ENCODE results near the gene ADAMTS17. TPM values are rescaled to one million over a fixed set of nuclear protein-coding genes. Genes with fewer than 3 reads are reported as not detected.

The ADAMTS17 gene
- total and polyA plus RNA-seq, 2 experiments from 2014 or later: 3.7 to 4.4 TPM

DNA sequence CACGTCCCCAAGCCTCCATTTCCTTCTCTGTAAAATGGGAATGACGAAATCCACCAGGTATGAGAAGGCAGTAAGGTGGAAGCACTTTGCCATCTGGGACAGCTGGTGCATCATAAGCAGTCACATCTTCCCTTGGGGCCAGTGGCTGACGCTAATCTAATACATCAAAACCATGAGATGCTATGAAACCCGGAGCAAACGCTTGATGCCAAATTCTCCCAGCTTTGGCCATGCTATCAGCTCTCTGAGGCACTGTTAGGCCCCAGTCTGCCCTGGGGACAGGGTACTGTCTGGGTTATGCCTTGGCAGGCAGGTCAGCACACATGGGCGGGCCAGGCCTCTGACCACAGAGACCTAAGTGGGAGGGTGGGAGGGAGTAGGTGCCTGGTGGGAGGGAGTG is 66.1 kb downstream of the ADAMTS17 start:
- Histone ChIP-seq H3K27me3 (no peaks in the 10 kb centered on the region), H3K9me3 (ENCODE audit: low read depth) (peaks cover 5% of the 10 kb centered on the region), H4K20me1 (ENCODE audit: insufficient read depth, poor library complexity, severe bottlenecking) (no peaks in the 10 kb centered on the region), H3K79me2 (no peaks in the 10 kb centered on the region), H2AFZ (no peak overlapping the region), H3K4me1 (ENCODE audit: insufficient read depth) (peaks cover 6% of the 10 kb centered on the region), H3K27ac (no peak overlapping the region), H3K4me3 (no peak overlapping the region), H3K4me2 (no peak overlapping the region), H3K9me2 (replicated peaks; ENCODE audit: insufficient read depth) (no peaks in the 10 kb centered on the region), H3K36me3 (replicated peaks; ENCODE audit: insufficient read depth, low read depth) (no peaks in the 10 kb centered on the region)
- WGBS (ENCODE audit: low lambda C conversion rate, missing lambda C conversion rate): 92% methylated on average over 6 of the region's 6 CpGs
- DNase-seq (ENCODE audit: low spot score): no peak
- TF ChIP-seq, protein P1, sequence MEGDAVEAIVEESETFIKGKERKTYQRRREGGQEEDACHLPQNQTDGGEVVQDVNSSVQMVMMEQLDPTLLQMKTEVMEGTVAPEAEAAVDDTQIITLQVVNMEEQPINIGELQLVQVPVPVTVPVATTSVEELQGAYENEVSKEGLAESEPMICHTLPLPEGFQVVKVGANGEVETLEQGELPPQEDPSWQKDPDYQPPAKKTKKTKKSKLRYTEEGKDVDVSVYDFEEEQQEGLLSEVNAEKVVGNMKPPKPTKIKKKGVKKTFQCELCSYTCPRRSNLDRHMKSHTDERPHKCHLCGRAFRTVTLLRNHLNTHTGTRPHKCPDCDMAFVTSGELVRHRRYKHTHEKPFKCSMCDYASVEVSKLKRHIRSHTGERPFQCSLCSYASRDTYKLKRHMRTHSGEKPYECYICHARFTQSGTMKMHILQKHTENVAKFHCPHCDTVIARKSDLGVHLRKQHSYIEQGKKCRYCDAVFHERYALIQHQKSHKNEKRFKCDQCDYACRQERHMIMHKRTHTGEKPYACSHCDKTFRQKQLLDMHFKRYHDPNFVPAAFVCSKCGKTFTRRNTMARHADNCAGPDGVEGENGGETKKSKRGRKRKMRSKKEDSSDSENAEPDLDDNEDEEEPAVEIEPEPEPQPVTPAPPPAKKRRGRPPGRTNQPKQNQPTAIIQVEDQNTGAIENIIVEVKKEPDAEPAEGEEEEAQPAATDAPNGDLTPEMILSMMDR (IDR thresholded peaks at IDR 0.05; ENCODE audit: poor library complexity): no peak
- TF ChIP-seq EZH2 (IDR thresholded peaks at IDR 0.05; ENCODE audit: borderline replicate concordance) (no peak), EZH2phosphoT487 (IDR thresholded peaks at IDR 0.05; ENCODE audit: low read depth, severe bottlenecking, unreplicated experiment) (no peak)

DNA sequence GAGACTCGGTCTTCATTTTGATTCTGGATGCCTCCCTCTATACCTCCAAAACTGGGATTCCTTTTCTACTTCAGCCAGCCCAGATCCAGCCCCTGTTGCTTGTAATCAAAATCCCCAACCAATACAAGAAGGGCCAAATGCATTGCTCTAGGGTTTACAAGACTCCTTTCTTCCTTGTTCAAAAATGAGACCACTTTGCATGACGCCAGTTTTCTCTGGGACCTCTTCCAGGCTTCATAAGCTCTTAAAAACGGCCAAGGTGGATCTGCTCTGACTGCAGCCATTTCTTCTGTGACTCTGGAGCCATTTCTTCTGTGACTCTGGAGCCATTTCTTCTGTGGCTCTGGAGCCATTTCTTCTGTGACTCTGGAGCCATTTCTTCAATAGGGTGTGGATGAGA is 71.9 kb downstream of the ADAMTS17 start:
- WGBS (ENCODE audit: low lambda C conversion rate, missing lambda C conversion rate): 83% methylated on average over 3 of the region's 3 CpGs
- H2AFZ ChIP-seq: no peak overlapping the region
- no peaks in the 10 kb centered on the region for H3K9me2 ChIP-seq (replicated peaks; ENCODE audit: insufficient read depth)
- H3K4me2 ChIP-seq: no peak overlapping the region
- TF ChIP-seq EZH2 (IDR thresholded peaks at IDR 0.05; ENCODE audit: borderline replicate concordance) (no peak), EZH2phosphoT487 (IDR thresholded peaks at IDR 0.05; ENCODE audit: low read depth, severe bottlenecking, unreplicated experiment) (no peak)
- TF ChIP-seq, protein P1 (IDR thresholded peaks at IDR 0.05; ENCODE audit: poor library complexity): no peak
- H3K4me3 ChIP-seq: no peak overlapping the region
- no peaks in the 10 kb centered on the region for H3K79me2 ChIP-seq
- no peak for DNase-seq (ENCODE audit: low spot score)
- no peaks in the 10 kb centered on the region for H3K4me1 ChIP-seq (ENCODE audit: insufficient read depth)
- no peaks in the 10 kb centered on the region for H3K27me3 ChIP-seq
- no peaks in the 10 kb centered on the region for H3K36me3 ChIP-seq (replicated peaks; ENCODE audit: insufficient read depth, low read depth)
- H3K27ac ChIP-seq: no peak overlapping the region
- H3K9me3 ChIP-seq (ENCODE audit: low read depth): peaks cover 5% of the 10 kb centered on the region
- no peaks in the 10 kb centered on the region for H4K20me1 ChIP-seq (ENCODE audit: insufficient read depth, poor library complexity, severe bottlenecking)

DNA sequence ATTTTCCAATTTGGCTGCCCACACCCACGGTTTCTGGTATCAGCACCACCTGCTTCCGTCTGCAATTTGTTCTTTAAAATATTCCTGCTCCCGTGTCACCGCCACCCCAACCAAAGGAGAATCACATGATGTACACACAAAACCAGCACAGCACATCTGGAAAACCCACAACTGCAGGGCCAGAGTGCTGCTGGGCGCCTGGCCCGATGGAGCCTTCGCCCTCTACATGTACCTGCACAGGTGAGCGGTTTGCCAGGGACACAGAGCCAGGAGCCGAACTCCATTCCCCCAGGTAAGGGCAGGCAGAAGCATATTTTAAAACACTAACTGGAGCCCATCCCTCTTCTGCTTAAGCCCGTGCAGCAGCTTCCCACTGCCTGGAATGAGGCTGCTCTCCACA is 75.6 kb downstream of the ADAMTS17 start:
- H3K4me2 ChIP-seq: no peak overlapping the region
- no peaks in the 10 kb centered on the region for H3K4me1 ChIP-seq (ENCODE audit: insufficient read depth)
- no peaks in the 10 kb centered on the region for H3K79me2 ChIP-seq
- H4K20me1 ChIP-seq (ENCODE audit: insufficient read depth, poor library complexity, severe bottlenecking): no peaks in the 10 kb centered on the region
- H3K27ac ChIP-seq: no peak overlapping the region
- no peak for TF ChIP-seq EZH2phosphoT487 (IDR thresholded peaks at IDR 0.05; ENCODE audit: low read depth, severe bottlenecking, unreplicated experiment)
- no peak for TF ChIP-seq EZH2 (IDR thresholded peaks at IDR 0.05; ENCODE audit: borderline replicate concordance)
- TF ChIP-seq, protein P1 (IDR thresholded peaks at IDR 0.05; ENCODE audit: poor library complexity): no peak
- H3K9me3 ChIP-seq (ENCODE audit: low read depth): no peaks in the 10 kb centered on the region
- H3K9me2 ChIP-seq (replicated peaks; ENCODE audit: insufficient read depth): no peaks in the 10 kb centered on the region
- 70% methylated on average over 10 of the region's 10 CpGs for WGBS (ENCODE audit: low lambda C conversion rate, missing lambda C conversion rate)
- H3K4me3 ChIP-seq: no peak overlapping the region
- no peak overlapping the region for H2AFZ ChIP-seq
- DNase-seq (ENCODE audit: low spot score): no peak
- H3K36me3 ChIP-seq (replicated peaks; ENCODE audit: insufficient read depth, low read depth): no peaks in the 10 kb centered on the region
- H3K27me3 ChIP-seq: peaks cover 3% of the 10 kb centered on the region

DNA sequence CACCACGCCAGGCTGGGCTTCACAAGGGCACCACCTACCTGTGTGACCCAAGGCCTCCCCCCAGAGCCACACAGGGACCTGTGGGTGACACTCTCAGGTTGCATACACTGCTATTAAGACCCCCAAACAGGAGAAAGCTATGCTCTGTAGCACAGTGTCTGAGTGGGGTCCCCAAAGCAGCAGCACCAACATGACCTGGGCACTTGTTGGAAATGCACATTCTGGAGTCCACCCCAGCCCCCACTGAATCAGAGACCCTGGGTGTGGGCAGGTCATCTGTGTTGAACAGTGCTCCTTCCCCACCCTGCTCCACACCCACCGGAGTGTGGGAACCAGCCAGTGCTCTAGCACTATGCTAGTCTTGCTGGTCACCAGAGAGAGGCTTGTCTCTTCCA is 76.1 kb downstream of the ADAMTS17 start:
- Histone ChIP-seq H3K4me2 (no peak overlapping the region), H3K27ac (no peak overlapping the region), H3K4me1 (ENCODE audit: insufficient read depth) (no peaks in the 10 kb centered on the region), H3K4me3 (no peak overlapping the region), H2AFZ (no peak overlapping the region), H4K20me1 (ENCODE audit: insufficient read depth, poor library complexity, severe bottlenecking) (no peaks in the 10 kb centered on the region), H3K9me2 (replicated peaks; ENCODE audit: insufficient read depth) (no peaks in the 10 kb centered on the region), H3K36me3 (replicated peaks; ENCODE audit: insufficient read depth, low read depth) (no peaks in the 10 kb centered on the region), H3K79me2 (no peaks in the 10 kb centered on the region), H3K27me3 (peaks cover 3% of the 10 kb centered on the region), H3K9me3 (ENCODE audit: low read depth) (no peaks in the 10 kb centered on the region)
- 91% methylated on average over 2 of the region's 2 CpGs for WGBS (ENCODE audit: low lambda C conversion rate, missing lambda C conversion rate)
- DNase-seq (ENCODE audit: low spot score): no peak
- TF ChIP-seq, protein P1 (IDR thresholded peaks at IDR 0.05; ENCODE audit: poor library complexity): no peak
- TF ChIP-seq EZH2phosphoT487 (IDR thresholded peaks at IDR 0.05; ENCODE audit: low read depth, severe bottlenecking, unreplicated experiment): no peak
- TF ChIP-seq EZH2 (IDR thresholded peaks at IDR 0.05; ENCODE audit: borderline replicate concordance): no peak

All from hepatocyte (in vitro differentiated cells).